NCI-H2196 treated with DMSO at 0.1 percent for 48 hours (cell line): ENCODE data around the gene TIRAP.

Source experiments
- DNase-seq: peaks from one replicate; lab custom pipeline; 2025; ENCODE audit not compliant: unreplicated experiment; lab: John Stamatoyannopoulos, UW

TIRAP gene

DNA sequence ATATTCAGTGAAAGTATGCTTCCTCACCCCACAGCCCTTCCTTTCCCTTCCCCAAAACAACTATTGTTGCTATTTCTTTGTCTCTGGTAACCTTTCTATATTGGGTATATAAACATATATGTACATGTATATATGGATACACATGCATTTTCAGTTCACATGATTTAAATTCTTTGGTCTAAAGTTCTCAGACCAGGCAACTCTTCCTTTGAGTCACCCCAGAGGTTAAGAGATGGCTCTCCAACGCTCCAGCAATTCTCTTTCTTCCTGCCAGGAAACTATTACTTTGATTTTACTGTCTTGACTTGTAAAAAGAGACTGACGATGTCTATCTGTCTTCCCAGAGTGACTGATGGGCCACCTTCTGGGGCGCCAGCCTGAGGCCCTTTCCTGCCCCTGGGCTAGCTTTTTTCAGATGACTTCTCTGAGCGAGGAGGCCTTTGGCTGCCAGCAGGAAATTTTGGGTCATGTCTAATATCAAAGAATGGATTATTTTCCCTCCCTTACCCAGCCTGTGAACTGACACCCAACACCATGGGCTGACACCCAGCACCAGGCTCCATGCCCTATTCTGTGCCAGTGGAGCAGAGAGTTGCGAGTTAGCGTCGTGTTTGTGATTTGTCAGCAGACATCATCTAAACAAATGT is 58.2 kb downstream of the TIRAP start:
- DNase-seq, result no peak

DNA sequence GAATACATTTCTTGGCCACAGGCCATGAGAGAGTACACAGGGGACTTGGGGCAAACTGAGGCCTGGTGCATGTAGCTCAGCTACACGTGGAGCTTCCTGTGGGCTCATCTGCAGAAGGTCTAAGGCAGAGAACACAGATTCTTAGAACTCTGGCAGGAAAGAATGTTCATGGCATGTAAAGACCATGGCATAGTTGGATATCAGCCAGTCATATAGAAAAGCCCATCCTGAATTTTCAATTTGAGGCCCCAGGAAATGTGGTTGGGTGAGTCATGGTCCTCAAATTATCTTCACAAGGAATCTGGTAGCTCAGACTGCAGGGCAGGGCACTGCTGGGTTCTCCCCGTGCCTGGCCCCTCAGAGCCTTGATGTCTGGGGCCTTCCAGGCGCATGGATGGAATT is 58.9 kb downstream of the TIRAP start:
- no peak for DNase-seq

DNA sequence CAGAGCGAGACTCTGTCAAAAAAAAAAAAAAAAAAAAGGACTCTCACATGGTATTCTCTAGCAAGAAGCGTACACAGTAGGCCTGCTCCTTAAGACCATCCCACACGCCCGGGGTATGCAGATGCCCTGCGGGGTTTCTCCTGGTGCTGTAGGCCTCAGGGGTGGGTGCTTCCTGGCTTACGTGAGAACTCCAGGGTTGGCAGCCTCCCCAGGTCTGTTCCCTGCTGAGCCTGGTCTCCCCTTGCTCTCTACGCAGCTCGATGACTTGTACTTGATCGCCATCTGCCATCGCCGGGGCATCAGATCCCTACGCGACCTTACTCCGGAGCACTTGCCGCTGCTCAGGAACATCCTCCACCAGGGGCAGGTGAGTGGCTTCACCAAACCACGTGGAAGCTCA is 60.2 kb downstream of the TIRAP start:
- no peak for DNase-seq
